Liver (tissue), 9 donors: Measurements from ENCODE around the gene TMEM204. TPM values are rescaled to one million over a fixed set of nuclear protein-coding genes. Genes with fewer than 3 reads are reported as not detected.

ENCODE experiments used
- DNase-seq: peaks from one replicate; pipeline ENCODE4 v3.0.0-alpha.2; 2017; ENCODE audit warnings: low spot score
- H3K27ac ChIP-seq, 2 donors: one replicate each; pipeline ENCODE4 v1.7.0; 2013; ENCODE audit warnings: inconsistent platforms in 2 of 2, low read length in 2 of 2, control low read depth in 1 of 2, low read depth in 1 of 2, mild to moderate bottlenecking in 1 of 2
- H3K27me3 ChIP-seq, 4 donors: one replicate each; pipeline versions ENCODE4 v1.6.1 to v1.7.0; 2013; ENCODE audit warnings: low read length in 3 of 4, inconsistent platforms in 1 of 4, mild to moderate bottlenecking in 1 of 4, moderate library complexity in 1 of 4; ENCODE audit not compliant: control insufficient read depth in 4 of 4, insufficient read depth in 4 of 4
- H3K36me3 ChIP-seq, 4 donors: one replicate each; pipeline versions ENCODE4 v1.6.1 to v1.7.0; 2013; ENCODE audit warnings: low read length in 3 of 4, mild to moderate bottlenecking in 3 of 4, low read depth in 1 of 4, moderate library complexity in 1 of 4; ENCODE audit not compliant: control insufficient read depth in 4 of 4, insufficient read depth in 3 of 4
- H3K4me1 ChIP-seq, 4 donors: one replicate each; pipeline versions ENCODE4 v1.6.1 to v1.7.0; 2013; ENCODE audit warnings: low read length in 3 of 4, mild to moderate bottlenecking in 3 of 4, moderate library complexity in 1 of 4; ENCODE audit not compliant: control insufficient read depth in 4 of 4, insufficient read depth in 4 of 4
- H3K4me3 ChIP-seq, 3 donors: one replicate each; pipeline versions ENCODE4 v1.6.1 to v1.7.0; 2013; ENCODE audit warnings: low read length in 3 of 3, control low read depth in 1 of 3, low read depth in 1 of 3, mild to moderate bottlenecking in 1 of 3
- H3K9ac ChIP-seq, 2 donors: one replicate each; pipeline ENCODE4 v1.7.0; 2013; ENCODE audit warnings: low read length in 2 of 2, mild to moderate bottlenecking in 2 of 2, moderate library complexity in 2 of 2, control low read depth in 1 of 2, low read depth in 1 of 2
- H3K9me3 ChIP-seq, 4 donors: one replicate each; pipeline versions ENCODE4 v1.6.1 to v1.7.0; 2013; ENCODE audit warnings: low read length in 3 of 4; ENCODE audit not compliant: control insufficient read depth in 4 of 4
- CTCF ChIP-seq: fragments of 150-350 bp; IDR thresholded peaks from 2 replicates; pipeline ENCODE4 v1.5.1; 2017; ENCODE audit warnings: improper control_type of control experiment, low read depth, low read length; ENCODE audit not compliant: missing input control
- EGR1 ChIP-seq, 2 donors: IDR thresholded peaks; 2 replicates each; pipeline ENCODE4 v1.6.1; 2016 to 2018; ENCODE audit warnings: antibody characterized with exemption in 2 of 2, low read depth in 2 of 2
- FOXA1 ChIP-seq: IDR thresholded peaks from 2 replicates; pipeline ENCODE4 v1.6.1; 2016; ENCODE audit warnings: antibody characterized with exemption
- FOXA2 ChIP-seq: IDR thresholded peaks from 2 replicates; pipeline ENCODE4 v1.6.1; 2016; ENCODE audit warnings: antibody characterized with exemption
- GABPA ChIP-seq, 2 donors: IDR thresholded peaks in 1 of 2; conservative IDR thresholded peaks in 1 of 2; 2 replicates each; pipeline ENCODE4 v1.6.1; 2016; ENCODE audit warnings: antibody characterized with exemption in 2 of 2, mild to moderate bottlenecking in 1 of 2, moderate library complexity in 1 of 2
- HNF4A ChIP-seq, 2 donors: conservative IDR thresholded peaks; 2 replicates each; pipeline ENCODE4 v1.6.1; 2016; ENCODE audit warnings: antibody characterized with exemption in 2 of 2, mild to moderate bottlenecking in 2 of 2
- HNF4G ChIP-seq: IDR thresholded peaks from 2 replicates; pipeline ENCODE4 v1.6.1; 2016; ENCODE audit warnings: antibody characterized with exemption
- JUND ChIP-seq, 2 donors: IDR thresholded peaks; 2 replicates each; pipeline ENCODE4 v1.6.1; 2016; ENCODE audit warnings: antibody characterized with exemption in 2 of 2
- NR2F2 ChIP-seq: IDR thresholded peaks from 2 replicates; pipeline ENCODE4 v1.6.1; 2016; ENCODE audit warnings: antibody characterized with exemption
- RAD21 ChIP-seq, 2 donors: IDR thresholded peaks; 2 replicates each; pipeline ENCODE4 v1.6.1; 2016; ENCODE audit warnings: antibody characterized with exemption in 2 of 2, mild to moderate bottlenecking in 2 of 2
- RXRA ChIP-seq, 2 donors: IDR thresholded peaks; 2 replicates each; pipeline ENCODE4 v1.6.1; 2017 to 2018; ENCODE audit warnings: antibody characterized with exemption in 2 of 2, mild to moderate bottlenecking in 1 of 2
- SP1 ChIP-seq: IDR thresholded peaks from 2 replicates; pipeline ENCODE4 v1.6.1; 2018; ENCODE audit warnings: antibody characterized with exemption, mild to moderate bottlenecking
- TAF1 ChIP-seq: conservative IDR thresholded peaks from 2 replicates; pipeline ENCODE4 v1.6.1; 2016; ENCODE audit warnings: antibody characterized with exemption, mild to moderate bottlenecking
- YY1 ChIP-seq: IDR thresholded peaks from 2 replicates; pipeline ENCODE4 v1.6.1; 2016; ENCODE audit warnings: antibody characterized with exemption, mild to moderate bottlenecking
- WGBS: extraction: QIAGEN DNeasy Blood & Tissue Kit; methylation state at CpG from one replicate; pipeline ENCODE4 v1.1.7; 2013; 5-methylcytosine and 5-hydroxymethylcytosine counted together
- polyA plus RNA-seq, 2 donors: library from polyadenylated mRNA; stranded (reverse) in 1 of 2; unstranded in 1 of 2; fragments of 200-250 nt in 1 of 2; fragments of >200 nt in 1 of 2; fragmentation: Nextera tagmentation in 1 of 2; extraction: Ambion mirVana in 1 of 2; gene quantifications; one replicate each; pipeline versions ENCODE4 v1.2.1 to v1.2.3, GENCODE V29; 2013 to 2015
- total RNA-seq, 2 donors: library from RNA; depleted of rRNA; stranded (reverse); fragments of >200 nt; gene quantifications; one replicate each; pipeline ENCODE4 v1.2.3, GENCODE V29; 2014
- TF ChIP-seq, protein P1 (sequence below): IDR thresholded peaks from 2 replicates; pipeline ENCODE4 v1.6.1; 2016; ENCODE audit warnings: antibody characterized with exemption, mild to moderate bottlenecking
- TF ChIP-seq, protein P2 (sequence below): IDR thresholded peaks from 2 replicates; pipeline ENCODE4 v1.6.1; 2016; ENCODE audit warnings: antibody characterized with exemption
- TF ChIP-seq, protein P3 (sequence below): IDR thresholded peaks from 2 replicates; pipeline ENCODE4 v1.6.1; 2016; ENCODE audit warnings: antibody characterized with exemption
- donor health status: healthy.
- donor health status: healthy.
- donor health status: healthy.
- donor health status: healthy.
- donor health status: healthy.

The TMEM204 gene
- total and polyA plus RNA-seq, 4 donors = 3.5 to 14.4 (median 10.7) TPM

GRCh38 chr16:1495211-1495888 is 38.1 kb upstream of the TMEM204 start:
- no peak for DNase-seq
- TF ChIP-seq SP1 (no peak), HNF4A (conservative IDR thresholded peaks at IDR 0.05) (no peak), GABPA (IDR thresholded peaks at IDR 0.05 in 1 of 2, conservative IDR thresholded peaks at IDR 0.05 in 1 of 2) (no peak), TAF1 (no peak), CTCF (no peak), FOXA2 (no peak), JUND (IDR thresholded peaks at IDR 0.05) (no peak), FOXA1 (no peak), EGR1 (IDR thresholded peaks at IDR 0.05; ENCODE audit: low read depth in 2 of 2) (no peak), RAD21 (IDR thresholded peaks at IDR 0.05) (no peak), NR2F2 (no peak), YY1 (no peak)
- TF ChIP-seq, protein P1, sequence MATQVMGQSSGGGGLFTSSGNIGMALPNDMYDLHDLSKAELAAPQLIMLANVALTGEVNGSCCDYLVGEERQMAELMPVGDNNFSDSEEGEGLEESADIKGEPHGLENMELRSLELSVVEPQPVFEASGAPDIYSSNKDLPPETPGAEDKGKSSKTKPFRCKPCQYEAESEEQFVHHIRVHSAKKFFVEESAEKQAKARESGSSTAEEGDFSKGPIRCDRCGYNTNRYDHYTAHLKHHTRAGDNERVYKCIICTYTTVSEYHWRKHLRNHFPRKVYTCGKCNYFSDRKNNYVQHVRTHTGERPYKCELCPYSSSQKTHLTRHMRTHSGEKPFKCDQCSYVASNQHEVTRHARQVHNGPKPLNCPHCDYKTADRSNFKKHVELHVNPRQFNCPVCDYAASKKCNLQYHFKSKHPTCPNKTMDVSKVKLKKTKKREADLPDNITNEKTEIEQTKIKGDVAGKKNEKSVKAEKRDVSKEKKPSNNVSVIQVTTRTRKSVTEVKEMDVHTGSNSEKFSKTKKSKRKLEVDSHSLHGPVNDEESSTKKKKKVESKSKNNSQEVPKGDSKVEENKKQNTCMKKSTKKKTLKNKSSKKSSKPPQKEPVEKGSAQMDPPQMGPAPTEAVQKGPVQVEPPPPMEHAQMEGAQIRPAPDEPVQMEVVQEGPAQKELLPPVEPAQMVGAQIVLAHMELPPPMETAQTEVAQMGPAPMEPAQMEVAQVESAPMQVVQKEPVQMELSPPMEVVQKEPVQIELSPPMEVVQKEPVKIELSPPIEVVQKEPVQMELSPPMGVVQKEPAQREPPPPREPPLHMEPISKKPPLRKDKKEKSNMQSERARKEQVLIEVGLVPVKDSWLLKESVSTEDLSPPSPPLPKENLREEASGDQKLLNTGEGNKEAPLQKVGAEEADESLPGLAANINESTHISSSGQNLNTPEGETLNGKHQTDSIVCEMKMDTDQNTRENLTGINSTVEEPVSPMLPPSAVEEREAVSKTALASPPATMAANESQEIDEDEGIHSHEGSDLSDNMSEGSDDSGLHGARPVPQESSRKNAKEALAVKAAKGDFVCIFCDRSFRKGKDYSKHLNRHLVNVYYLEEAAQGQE = no peak
- TF ChIP-seq, protein P2, sequence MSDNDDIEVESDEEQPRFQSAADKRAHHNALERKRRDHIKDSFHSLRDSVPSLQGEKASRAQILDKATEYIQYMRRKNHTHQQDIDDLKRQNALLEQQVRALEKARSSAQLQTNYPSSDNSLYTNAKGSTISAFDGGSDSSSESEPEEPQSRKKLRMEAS = no peak
- TF ChIP-seq, protein P3, sequence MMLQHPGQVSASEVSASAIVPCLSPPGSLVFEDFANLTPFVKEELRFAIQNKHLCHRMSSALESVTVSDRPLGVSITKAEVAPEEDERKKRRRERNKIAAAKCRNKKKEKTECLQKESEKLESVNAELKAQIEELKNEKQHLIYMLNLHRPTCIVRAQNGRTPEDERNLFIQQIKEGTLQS = no peak
- no peak overlapping the region for H3K27ac ChIP-seq
- 95% methylated on average over 39 of the region's 39 CpGs for WGBS
- no peak overlapping the region for H3K9ac ChIP-seq
- peaks cover 9 to 22% (median 16%) of the 10 kb centered on the region in 4 donors for H3K4me1 ChIP-seq
- no peaks in the 10 kb centered on the region for H3K9me3 ChIP-seq
- no peaks in the 10 kb centered on the region for H3K27me3 ChIP-seq
- peaks cover 0 to 36% (median 19%) of the 10 kb centered on the region in 4 donors for H3K36me3 ChIP-seq
- no peak overlapping the region for H3K4me3 ChIP-seq

DNA sequence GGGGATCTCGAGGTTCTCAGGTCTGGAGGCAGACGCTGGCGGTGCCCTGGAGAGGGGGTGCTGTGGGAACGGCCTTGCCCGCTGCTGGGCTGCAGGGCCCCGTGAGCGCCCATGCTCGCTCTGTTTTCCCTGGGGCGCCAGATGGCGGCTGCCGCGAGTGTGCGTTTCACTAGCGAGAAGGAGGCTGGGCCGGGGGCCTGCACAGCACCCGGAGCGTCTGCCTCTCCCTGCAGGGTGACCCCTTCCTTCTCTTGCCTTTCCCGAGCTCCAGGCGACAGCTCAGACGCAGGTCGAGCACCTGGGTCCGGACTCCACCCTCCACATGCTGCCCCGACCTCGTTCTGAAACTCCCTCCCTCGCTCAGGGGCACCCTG is 37.6 kb upstream of the TMEM204 start:
- Histone ChIP-seq H3K27me3 (no peaks in the 10 kb centered on the region), H3K27ac (no peak overlapping the region), H3K4me3 (no peak overlapping the region), H3K36me3 (peaks cover 0 to 38% (median 22%) of the 10 kb centered on the region in 4 donors), H3K4me1 (peaks cover 9 to 22% (median 16%) of the 10 kb centered on the region in 4 donors), H3K9ac (no peak overlapping the region), H3K9me3 (no peaks in the 10 kb centered on the region)
- 96% methylated on average over 25 of the region's 25 CpGs for WGBS
- DNase-seq = no peak
- no peak for TF ChIP-seq HNF4A (conservative IDR thresholded peaks at IDR 0.05)
- no peak for TF ChIP-seq RXRA (IDR thresholded peaks at IDR 0.05)
- no peak for TF ChIP-seq GABPA (IDR thresholded peaks at IDR 0.05 in 1 of 2, conservative IDR thresholded peaks at IDR 0.05 in 1 of 2)
- no peak for TF ChIP-seq HNF4G
- no peak for TF ChIP-seq TAF1
- no peak for TF ChIP-seq YY1
- TF ChIP-seq, protein P2 = no peak
- TF ChIP-seq, protein P1 = no peak
- no peak for TF ChIP-seq JUND (IDR thresholded peaks at IDR 0.05)
- no peak for TF ChIP-seq NR2F2
- no peak for TF ChIP-seq RAD21 (IDR thresholded peaks at IDR 0.05)
- TF ChIP-seq EGR1 (IDR thresholded peaks at IDR 0.05; ENCODE audit: low read depth in 2 of 2) = no peak
- no peak for TF ChIP-seq SP1
- TF ChIP-seq CTCF = no peak
- no peak for TF ChIP-seq FOXA1
